Fibroblast of villous mesenchyme (primary cell): ENCODE results near the gene OPN4. TPM values are rescaled to one million over a fixed set of nuclear protein-coding genes. Genes with fewer than 3 reads are reported as not detected.

Experiments
- DNase-seq: peaks from one replicate; pipeline ENCODE4 v3.0.0-alpha.2; 2010; ENCODE audit warnings: low read depth
- H3K4me3 ChIP-seq: 2 replicates; pipeline ENCODE4 v1.5.1; 2011; ENCODE audit warnings: low read depth, mild to moderate bottlenecking, low read length
- total RNA-seq: library from RNA; depleted of rRNA; stranded (reverse); fragments of >200 nt; gene quantifications from 2 replicates; pipeline ENCODE4 v1.2.3, GENCODE V29; 2012
- TF ChIP-seq, protein P1 (sequence below): IDR thresholded peaks from 2 replicates; pipeline ENCODE4 v1.5.1; 2012; ENCODE audit warnings: low read depth, mild to moderate bottlenecking, low read length; ENCODE audit not compliant: insufficient read depth

The OPN4 gene
- total RNA-seq, 1 donor: not detected

DNA sequence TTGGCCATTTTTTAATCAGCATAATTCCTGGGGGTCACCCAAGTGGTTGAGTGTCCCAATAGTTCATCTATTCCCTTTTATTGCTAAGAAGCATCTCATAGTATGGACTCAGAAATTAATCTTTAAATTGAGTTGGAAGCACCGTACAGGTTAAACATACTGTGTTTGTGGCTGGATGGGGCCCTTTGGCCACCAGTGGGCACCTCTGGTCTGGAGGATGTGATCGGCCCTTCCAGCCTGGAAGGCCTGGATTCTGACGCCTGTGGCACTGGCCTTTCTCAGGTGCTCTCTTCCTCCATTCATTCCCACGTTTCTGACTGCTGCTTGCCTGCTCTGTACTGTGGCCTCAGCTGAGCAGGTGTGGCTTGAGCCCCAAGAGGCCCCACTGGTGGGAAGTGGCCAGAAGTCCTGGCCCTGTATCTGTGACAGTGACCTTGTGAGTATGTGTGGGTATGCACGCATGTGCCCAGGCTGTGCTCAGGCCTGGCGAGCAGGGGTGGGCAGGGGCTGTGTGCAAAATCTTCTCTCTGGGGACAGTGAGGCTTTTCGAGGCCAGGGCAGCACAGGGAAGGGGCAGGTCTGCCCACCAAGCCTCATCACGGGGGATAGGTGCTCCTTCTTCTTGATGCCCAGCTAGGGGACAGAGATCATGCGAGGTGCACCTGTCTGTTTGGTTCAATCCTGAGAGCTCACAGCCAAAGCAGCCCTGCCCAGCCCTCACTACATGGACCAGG, 44.0 kb downstream of the OPN4 start:
- H3K4me3 ChIP-seq: no peak overlapping the region
- DNase-seq: no peak
- TF ChIP-seq, protein P1, sequence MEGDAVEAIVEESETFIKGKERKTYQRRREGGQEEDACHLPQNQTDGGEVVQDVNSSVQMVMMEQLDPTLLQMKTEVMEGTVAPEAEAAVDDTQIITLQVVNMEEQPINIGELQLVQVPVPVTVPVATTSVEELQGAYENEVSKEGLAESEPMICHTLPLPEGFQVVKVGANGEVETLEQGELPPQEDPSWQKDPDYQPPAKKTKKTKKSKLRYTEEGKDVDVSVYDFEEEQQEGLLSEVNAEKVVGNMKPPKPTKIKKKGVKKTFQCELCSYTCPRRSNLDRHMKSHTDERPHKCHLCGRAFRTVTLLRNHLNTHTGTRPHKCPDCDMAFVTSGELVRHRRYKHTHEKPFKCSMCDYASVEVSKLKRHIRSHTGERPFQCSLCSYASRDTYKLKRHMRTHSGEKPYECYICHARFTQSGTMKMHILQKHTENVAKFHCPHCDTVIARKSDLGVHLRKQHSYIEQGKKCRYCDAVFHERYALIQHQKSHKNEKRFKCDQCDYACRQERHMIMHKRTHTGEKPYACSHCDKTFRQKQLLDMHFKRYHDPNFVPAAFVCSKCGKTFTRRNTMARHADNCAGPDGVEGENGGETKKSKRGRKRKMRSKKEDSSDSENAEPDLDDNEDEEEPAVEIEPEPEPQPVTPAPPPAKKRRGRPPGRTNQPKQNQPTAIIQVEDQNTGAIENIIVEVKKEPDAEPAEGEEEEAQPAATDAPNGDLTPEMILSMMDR: peak; percentile 25

DNA sequence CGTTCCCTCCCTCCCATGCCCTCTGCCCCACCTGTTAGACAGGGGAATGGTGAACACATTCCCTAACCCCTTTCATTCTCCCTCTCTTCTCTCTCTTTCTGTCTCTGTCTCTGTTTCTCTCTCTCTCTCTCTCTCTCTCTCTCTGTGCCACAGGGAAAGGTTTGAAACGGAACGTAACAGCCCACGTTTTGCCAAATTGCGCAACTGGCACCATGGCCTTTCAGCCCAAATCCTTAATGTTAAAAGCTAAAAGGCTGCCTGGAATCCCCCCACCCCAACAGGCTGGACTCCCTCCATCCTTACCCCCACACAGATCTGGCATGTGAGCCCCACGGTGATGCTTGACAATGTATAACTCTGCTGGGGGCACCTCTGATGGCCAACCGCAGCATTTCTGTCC, 44.8 kb downstream of the OPN4 start:
- DNase-seq: no peak
- no peak overlapping the region for H3K4me3 ChIP-seq
- TF ChIP-seq, protein P1: no peak

DNA sequence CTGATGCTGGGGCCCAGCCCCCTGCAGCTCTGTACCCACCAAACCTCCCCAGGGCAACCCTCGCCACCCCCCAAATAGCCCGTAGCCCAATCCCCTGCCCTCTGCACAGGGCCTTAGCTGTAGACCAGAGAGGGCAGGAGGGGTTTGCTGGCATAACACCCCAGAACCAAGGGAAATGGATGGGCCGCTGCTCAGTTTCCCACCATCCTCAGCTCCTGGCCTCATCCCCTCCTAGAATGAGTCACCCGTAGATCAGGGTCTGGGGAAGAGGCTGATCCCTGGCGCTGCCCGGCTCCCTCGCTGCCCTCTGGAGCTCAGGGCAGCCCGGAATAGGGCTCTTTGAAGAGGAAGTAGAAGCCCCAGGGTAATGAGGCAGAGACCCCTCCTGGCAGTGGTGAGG, 45.2 kb downstream of the OPN4 start:
- TF ChIP-seq, protein P1: no peak
- no peak overlapping the region for H3K4me3 ChIP-seq
- DNase-seq: no peak

DNA sequence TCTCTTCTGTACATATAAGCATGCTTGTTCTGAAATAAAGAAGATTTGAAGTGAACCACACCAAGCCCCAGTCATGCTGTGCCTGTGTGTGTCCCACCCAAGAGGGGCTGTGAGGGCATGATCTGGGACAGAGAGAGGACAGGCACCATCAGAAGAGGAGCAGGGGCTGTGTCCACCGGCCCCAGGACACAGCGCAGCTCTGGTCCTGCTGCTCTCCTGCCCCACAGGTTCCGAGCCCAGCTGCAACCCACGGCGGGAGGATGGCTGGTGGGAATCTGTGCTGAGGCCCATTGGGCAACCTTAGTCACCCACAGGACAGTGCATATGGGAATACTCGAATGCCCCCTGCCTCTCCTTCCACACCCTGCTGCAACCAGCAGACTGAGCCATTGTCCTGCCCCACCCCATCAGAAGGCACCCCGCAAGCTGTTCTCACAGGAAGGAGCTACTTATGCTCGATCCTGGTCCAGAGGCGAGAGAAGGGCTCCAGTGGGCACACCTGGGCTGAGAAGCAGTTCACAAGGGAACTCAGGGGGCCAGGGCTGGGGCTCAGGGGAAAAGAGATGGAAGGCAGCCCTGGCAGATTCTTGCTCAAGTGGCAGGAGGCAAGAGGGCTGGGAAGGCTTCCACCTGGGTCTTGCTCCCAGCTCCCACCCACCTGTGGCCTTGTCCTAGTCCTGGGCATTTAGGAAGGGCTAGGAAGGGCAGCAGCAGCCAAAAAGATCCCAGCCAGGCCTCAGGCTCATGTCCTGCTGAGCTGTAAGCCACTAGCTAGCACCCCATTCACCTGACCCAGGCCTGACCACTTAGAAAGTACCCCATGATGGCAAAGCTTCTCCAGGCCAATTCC, 45.9 kb downstream of the OPN4 start:
- no peak for DNase-seq
- no peak overlapping the region for H3K4me3 ChIP-seq
- TF ChIP-seq, protein P1: no peak

DNA sequence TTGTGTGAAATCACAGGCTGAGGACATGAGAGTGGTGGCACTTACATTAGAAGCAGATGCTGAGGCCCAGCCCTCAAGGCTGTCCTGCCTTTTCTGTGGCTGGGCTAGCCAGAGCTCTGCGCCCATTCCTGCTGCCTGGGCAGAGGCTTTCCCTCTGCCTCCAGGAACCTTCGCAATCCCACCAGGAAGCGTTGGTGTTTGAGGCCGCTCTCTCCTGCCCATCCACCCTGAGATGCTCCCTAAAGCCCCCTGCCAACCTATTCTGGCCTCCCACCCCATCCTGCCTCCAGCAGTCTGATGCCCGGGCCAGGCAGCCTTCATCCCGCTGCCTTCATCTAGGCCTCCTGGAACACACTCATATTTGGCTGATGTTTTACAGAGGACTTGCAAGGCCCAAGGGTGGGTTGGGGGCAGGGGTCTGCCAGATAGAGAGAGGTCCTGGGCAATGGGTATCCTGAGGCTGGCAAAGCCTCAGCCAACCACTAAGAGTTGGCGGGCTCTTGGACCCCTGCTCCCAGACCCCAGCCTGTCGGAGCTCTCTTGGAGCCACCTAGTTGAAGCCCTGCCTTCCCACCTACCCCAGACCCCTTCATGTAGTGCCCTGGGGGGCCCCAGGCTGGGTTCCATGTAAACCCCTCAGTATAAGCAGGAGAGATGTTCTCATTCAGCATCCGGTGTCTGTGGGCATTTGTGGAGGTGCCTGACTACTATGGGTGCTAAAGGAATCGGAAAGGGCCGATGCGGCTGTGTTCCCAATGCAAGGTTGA, 46.7 kb downstream of the OPN4 start:
- TF ChIP-seq, protein P1: no peak
- H3K4me3 ChIP-seq: no peak overlapping the region
- DNase-seq: no peak

DNA sequence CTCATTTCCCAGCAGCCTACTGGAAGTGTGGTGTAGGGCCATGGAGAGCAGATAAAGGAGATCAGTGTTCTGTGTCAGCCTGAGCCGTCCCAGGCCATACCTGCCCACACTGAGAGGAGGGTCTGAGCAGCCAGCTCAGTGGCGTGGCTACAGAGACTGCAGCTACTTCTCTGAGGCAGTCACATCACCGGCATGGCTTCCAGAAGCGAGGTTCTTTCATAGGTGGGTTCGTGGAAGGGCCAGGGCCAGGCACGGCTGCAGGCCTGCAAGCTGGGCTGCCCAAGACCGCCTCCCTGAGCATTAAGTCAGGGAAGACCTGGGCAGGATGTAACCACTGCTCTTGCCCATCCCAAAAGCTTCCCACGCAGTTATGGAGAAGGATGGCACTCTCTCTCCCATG, 48.8 kb downstream of the OPN4 start:
- H3K4me3 ChIP-seq: no peak overlapping the region
- TF ChIP-seq, protein P1: no peak
- DNase-seq: no peak
